Measurements from ENCODE around the gene KDM2B.

GRCh38 chr12:121423682-121424623, 156.9 kb downstream of the KDM2B start:
- TF ChIP-seq, protein P1, sequence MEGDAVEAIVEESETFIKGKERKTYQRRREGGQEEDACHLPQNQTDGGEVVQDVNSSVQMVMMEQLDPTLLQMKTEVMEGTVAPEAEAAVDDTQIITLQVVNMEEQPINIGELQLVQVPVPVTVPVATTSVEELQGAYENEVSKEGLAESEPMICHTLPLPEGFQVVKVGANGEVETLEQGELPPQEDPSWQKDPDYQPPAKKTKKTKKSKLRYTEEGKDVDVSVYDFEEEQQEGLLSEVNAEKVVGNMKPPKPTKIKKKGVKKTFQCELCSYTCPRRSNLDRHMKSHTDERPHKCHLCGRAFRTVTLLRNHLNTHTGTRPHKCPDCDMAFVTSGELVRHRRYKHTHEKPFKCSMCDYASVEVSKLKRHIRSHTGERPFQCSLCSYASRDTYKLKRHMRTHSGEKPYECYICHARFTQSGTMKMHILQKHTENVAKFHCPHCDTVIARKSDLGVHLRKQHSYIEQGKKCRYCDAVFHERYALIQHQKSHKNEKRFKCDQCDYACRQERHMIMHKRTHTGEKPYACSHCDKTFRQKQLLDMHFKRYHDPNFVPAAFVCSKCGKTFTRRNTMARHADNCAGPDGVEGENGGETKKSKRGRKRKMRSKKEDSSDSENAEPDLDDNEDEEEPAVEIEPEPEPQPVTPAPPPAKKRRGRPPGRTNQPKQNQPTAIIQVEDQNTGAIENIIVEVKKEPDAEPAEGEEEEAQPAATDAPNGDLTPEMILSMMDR (IDR thresholded peaks at IDR 0.05; ENCODE audit: poor library complexity), result no peak
- TF ChIP-seq EZH2 (IDR thresholded peaks at IDR 0.05; ENCODE audit: borderline replicate concordance) (no peak), EZH2phosphoT487 (IDR thresholded peaks at IDR 0.05; ENCODE audit: low read depth, severe bottlenecking, unreplicated experiment) (no peak)
